Measurements from ENCODE around the gene TTL. TPM values are rescaled to one million over a fixed set of nuclear protein-coding genes. Genes with fewer than 3 reads are reported as not detected.
A peak's percentile ranks its signal among the peaks of the same experiment; 100 is the strongest.
"Not testable (repeated sequence)": the region's sequence is repeated elsewhere in the genome, so short reads cannot be mapped to it uniquely, and the experiment has no call there.

TTL gene
- total RNA-seq, 2 donors from 2014 or later: 61.1 to 89.6 TPM

DNA sequence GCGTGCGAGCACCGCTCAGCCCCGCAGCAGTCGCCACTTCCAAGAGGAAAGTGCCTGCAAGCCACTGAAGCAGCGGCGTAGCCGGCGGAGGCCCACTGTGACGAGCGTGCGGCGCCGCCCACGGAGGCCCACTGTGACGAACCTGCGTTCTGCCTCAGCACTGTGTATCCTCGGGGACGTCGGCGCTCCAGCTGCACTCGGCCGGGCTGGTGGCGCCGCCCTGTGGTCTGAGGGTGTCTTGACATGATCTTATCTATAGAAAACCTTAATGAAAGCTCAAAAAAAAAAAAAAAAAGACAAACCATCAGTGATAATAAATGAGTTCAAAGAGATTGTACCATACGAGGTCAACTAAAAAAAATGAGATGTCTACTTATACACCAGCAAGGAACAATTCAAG lies 48.5 kb upstream of the TTL start, which contains the start of gene RGPD8:
RGPD8 (minus strand) TSS at position 166 of the 400 bp plus-strand sequence. CDS start 192 bp downstream, outside the sequence.
- H3K9ac ChIP-seq (ENCODE audit: extremely low read depth, low read length, poor library complexity, severe bottlenecking); H3K27me3 Mint-ChIP-seq (ENCODE audit: insufficient read depth); H3K36me3 ChIP-seq (ENCODE audit: control insufficient read depth, insufficient read depth, low read length); H3K27me3 ChIP-seq (ENCODE audit: control insufficient read depth, insufficient read depth, low read length, poor library complexity, severe bottlenecking); H3K4me1 Mint-ChIP-seq; H3K9me3 ChIP-seq (ENCODE audit: control insufficient read depth, low read length); H3K36me3 Mint-ChIP-seq (ENCODE audit: low read depth); H3K9me3 Mint-ChIP-seq; H3K27ac ChIP-seq (ENCODE audit: low read depth, low read length); H3K27ac Mint-ChIP-seq; H3K4me1 ChIP-seq (ENCODE audit: control insufficient read depth, insufficient read depth, low read length): not testable (repeated sequence)
- DNase-seq: peak; percentile 94
- TF ChIP-seq, protein P1, sequence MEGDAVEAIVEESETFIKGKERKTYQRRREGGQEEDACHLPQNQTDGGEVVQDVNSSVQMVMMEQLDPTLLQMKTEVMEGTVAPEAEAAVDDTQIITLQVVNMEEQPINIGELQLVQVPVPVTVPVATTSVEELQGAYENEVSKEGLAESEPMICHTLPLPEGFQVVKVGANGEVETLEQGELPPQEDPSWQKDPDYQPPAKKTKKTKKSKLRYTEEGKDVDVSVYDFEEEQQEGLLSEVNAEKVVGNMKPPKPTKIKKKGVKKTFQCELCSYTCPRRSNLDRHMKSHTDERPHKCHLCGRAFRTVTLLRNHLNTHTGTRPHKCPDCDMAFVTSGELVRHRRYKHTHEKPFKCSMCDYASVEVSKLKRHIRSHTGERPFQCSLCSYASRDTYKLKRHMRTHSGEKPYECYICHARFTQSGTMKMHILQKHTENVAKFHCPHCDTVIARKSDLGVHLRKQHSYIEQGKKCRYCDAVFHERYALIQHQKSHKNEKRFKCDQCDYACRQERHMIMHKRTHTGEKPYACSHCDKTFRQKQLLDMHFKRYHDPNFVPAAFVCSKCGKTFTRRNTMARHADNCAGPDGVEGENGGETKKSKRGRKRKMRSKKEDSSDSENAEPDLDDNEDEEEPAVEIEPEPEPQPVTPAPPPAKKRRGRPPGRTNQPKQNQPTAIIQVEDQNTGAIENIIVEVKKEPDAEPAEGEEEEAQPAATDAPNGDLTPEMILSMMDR (conservative IDR thresholded peaks at IDR 0.05): peak; percentile 77
- WGBS, 2 experiments (ENCODE audit: insufficient coverage in 1 of 2, insufficient read length in 1 of 2): 0% methylated on average over 4 of the region's 26 CpGs; no CpG with 5 or more reads in 1 of the 2 experiments
- H3K4me3 ChIP-seq (ENCODE audit: low read length): peak within 1 kb of the TSS; percentile 66
- H3K4me3 Mint-ChIP-seq: peak within 1 kb of the TSS; percentile 48

DNA sequence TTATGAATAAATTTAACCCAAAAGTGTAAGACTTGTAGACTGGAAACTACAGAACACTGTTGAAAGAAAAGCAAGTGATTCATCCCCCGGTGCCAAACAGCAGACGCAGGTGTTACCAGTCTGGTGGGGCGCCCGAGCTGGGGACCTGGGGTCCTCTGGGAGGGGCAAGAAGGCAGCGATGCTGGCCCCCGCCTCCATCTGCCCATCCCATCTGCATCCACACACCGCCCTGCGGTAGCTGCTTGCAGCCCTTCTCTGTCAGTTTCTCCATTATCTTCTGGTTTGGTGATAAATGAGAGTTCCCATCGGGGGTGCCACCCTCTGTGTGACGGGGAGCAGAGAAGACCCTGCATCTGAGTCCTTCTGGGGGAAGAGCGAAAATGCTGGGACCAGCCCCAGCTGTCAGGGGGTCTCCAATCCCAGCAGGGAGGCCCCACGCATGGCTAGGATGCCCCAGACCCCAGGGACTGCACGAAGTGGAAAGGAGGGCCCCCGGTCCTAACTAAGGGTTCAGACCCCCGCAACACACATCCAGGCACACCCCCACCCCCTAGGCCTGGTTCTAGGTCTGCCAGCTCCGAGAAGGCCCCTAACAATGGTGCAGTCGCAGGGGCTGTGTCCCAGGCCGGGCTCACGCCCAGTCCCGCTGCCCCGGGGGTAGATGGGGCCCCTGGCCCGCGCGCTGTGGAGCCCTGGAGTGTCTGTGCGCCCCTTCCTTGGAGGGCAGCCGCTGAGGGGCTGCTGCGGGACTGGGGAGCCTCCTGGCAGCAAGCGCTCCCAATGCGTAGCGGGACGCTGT lies 47.8 kb upstream of the TTL start:
- peaks cover 4% of the 10 kb centered on the region for H3K36me3 Mint-ChIP-seq (ENCODE audit: low read depth)
- TF ChIP-seq, protein P1 (conservative IDR thresholded peaks at IDR 0.05): no peak
- no peak overlapping the region for H3K9ac ChIP-seq (ENCODE audit: extremely low read depth, low read length, poor library complexity, severe bottlenecking)

DNA sequence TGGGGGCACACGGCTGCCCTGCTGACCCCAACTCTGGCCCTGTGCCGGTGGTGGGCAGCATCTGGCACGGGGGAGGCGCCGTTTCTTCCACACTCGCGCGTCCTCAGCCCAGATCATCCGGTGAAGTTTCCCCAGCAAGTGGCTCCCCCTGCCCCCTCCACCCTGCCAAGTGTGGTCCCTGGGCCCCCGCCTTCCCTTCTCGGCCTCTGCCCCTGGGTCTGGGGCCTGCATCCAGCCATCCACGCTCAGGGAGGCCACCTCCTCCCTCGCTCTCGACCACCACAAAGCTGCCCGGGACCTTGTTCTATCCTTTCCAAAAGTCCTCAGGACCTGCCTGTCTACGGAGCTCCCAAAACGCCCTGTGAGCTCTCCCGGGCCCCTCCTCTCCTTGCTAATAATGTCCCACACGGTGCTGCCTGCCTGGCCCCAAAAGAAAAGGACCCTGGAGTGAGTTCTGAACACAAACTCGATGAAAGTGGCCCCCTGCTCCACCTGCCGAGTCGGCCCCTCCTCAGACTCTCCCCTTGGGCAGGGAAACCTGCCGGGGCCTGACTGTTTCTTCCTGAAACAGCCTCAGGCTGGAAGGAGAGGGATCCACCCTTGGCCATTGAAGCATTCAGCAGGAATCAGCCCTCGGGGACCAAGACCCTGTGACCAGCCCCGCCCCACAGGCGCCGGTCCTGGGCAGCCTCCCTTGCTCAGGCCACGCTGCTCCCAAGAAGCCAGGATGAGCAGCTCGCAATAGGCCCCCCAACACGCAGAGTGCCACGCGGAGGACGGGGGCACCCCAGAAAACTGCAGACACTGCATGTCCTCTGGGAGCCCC lies 46.9 kb upstream of the TTL start:
- H3K4me3 Mint-ChIP-seq; H3K4me1 Mint-ChIP-seq; H3K27me3 ChIP-seq (ENCODE audit: control insufficient read depth, insufficient read depth, low read length, poor library complexity, severe bottlenecking); H3K36me3 Mint-ChIP-seq (ENCODE audit: low read depth); H3K36me3 ChIP-seq (ENCODE audit: control insufficient read depth, insufficient read depth, low read length); H3K9me3 Mint-ChIP-seq; H3K4me3 ChIP-seq (ENCODE audit: low read length); H3K9ac ChIP-seq (ENCODE audit: extremely low read depth, low read length, poor library complexity, severe bottlenecking); H3K9me3 ChIP-seq (ENCODE audit: control insufficient read depth, low read length); H3K27ac ChIP-seq (ENCODE audit: low read depth, low read length); H3K4me1 ChIP-seq (ENCODE audit: control insufficient read depth, insufficient read depth, low read length); H3K27ac Mint-ChIP-seq: not testable (repeated sequence)
- peak; percentile 51 for DNase-seq
- peaks cover 11% of the 10 kb centered on the region for H3K27me3 Mint-ChIP-seq (ENCODE audit: insufficient read depth)
- WGBS, 2 experiments (ENCODE audit: insufficient coverage in 1 of 2, insufficient read length in 1 of 2): 90 to 91% methylated on average over 2 to 33 of the region's 33 CpGs

More for the DNA sequence above, 47.8 kb upstream of the TTL start:
- no peak overlapping the region for H3K4me3 ChIP-seq (ENCODE audit: low read length)
- Mint-ChIP-seq H3K27me3 (ENCODE audit: insufficient read depth) (peaks cover 5% of the 10 kb centered on the region), H3K4me3 (peak overlapping the region; percentile 48), H3K4me1 (no peaks in the 10 kb centered on the region), H3K27ac (no peak overlapping the region), H3K9me3 (no peaks in the 10 kb centered on the region)
- no peaks in the 10 kb centered on the region for H3K4me1 ChIP-seq (ENCODE audit: control insufficient read depth, insufficient read depth, low read length)
- WGBS, 2 experiments (ENCODE audit: insufficient coverage in 1 of 2, insufficient read length in 1 of 2): 80 to 88% methylated on average over 9 to 31 of the region's 31 CpGs
- no peaks in the 10 kb centered on the region for H3K36me3 ChIP-seq (ENCODE audit: control insufficient read depth, insufficient read depth, low read length)
- H3K27me3 ChIP-seq (ENCODE audit: control insufficient read depth, insufficient read depth, low read length, poor library complexity, severe bottlenecking): no peaks in the 10 kb centered on the region
- H3K9me3 ChIP-seq (ENCODE audit: control insufficient read depth, low read length): no peaks in the 10 kb centered on the region
- DNase-seq: peak; percentile 53
- H3K27ac ChIP-seq (ENCODE audit: low read depth, low read length): no peak overlapping the region

DNA sequence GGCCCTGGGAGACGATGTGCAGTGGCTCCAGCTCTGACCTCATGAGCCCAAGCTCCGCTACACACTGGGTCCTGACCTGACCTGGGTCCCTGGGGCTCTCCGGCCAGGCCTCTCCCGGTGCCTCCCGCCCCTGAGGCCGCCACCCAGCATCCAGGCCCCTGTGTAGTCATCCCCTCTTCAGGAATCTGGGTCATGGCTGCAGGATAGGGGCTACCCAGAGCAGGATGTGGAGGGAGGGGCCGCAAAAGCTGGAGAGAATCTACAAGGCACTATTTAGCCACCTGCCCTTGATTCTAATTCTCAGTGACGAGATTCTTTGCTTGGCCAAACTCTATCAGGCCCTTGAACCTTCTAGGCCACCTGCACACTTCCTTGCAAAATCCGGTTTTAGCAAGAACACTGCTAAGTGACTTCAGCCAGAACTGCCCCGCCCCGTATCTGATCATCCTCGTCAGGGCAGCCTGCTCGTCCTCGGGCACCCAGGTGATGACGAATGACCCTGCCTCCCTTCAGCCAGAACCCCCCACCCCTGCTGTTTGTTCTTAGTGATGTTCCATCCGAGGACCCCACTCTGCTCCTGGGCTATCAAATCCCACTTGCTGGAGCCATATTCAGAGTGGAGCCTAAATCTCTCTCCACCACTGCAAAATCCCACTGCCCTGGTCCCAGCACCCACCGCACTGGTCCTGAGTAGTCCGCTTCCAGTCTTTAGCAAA lies 46.1 kb upstream of the TTL start:
- not testable (repeated sequence) for H3K9me3 Mint-ChIP-seq; H3K9ac ChIP-seq (ENCODE audit: extremely low read depth, low read length, poor library complexity, severe bottlenecking); H3K27me3 ChIP-seq (ENCODE audit: control insufficient read depth, insufficient read depth, low read length, poor library complexity, severe bottlenecking); H3K4me3 Mint-ChIP-seq; H3K4me1 Mint-ChIP-seq; H3K36me3 Mint-ChIP-seq (ENCODE audit: low read depth); H3K27ac Mint-ChIP-seq; H3K9me3 ChIP-seq (ENCODE audit: control insufficient read depth, low read length); H3K36me3 ChIP-seq (ENCODE audit: control insufficient read depth, insufficient read depth, low read length); DNase-seq; H3K4me1 ChIP-seq (ENCODE audit: control insufficient read depth, insufficient read depth, low read length); H3K27ac ChIP-seq (ENCODE audit: low read depth, low read length); H3K4me3 ChIP-seq (ENCODE audit: low read length)
- WGBS, 2 experiments (ENCODE audit: insufficient coverage in 1 of 2, insufficient read length in 1 of 2): 93 to 95% methylated on average over 7 to 17 of the region's 18 CpGs
- H3K27me3 Mint-ChIP-seq (ENCODE audit: insufficient read depth): peaks cover 13% of the 10 kb centered on the region

DNA sequence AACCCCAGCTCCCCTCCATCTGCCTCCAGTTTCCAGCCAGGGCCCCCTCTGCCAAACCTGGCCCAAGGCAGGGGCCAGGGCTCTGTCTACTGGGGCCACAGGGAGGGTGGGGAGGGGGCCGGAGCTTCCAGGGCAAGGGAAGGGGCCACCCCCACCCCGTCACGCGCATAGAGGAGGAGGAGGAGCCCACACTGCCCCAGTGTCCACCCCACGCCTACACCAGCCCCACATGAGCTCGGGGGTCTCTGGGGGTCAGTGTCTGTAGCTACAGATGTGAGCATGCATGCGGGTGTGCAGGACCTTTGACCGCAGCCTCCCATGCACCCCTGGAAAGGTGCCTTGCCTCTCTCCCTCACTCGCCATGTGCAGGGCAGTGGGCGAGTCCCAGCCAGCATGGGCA lies 45.0 kb upstream of the TTL start:
- not testable (repeated sequence) for H3K9me3 ChIP-seq (ENCODE audit: control insufficient read depth, low read length); H3K4me3 Mint-ChIP-seq; H3K27ac Mint-ChIP-seq; H3K27me3 ChIP-seq (ENCODE audit: control insufficient read depth, insufficient read depth, low read length, poor library complexity, severe bottlenecking); H3K27ac ChIP-seq (ENCODE audit: low read depth, low read length); H3K4me1 ChIP-seq (ENCODE audit: control insufficient read depth, insufficient read depth, low read length); H3K9me3 Mint-ChIP-seq; H3K9ac ChIP-seq (ENCODE audit: extremely low read depth, low read length, poor library complexity, severe bottlenecking); DNase-seq; H3K36me3 Mint-ChIP-seq (ENCODE audit: low read depth); H3K4me1 Mint-ChIP-seq; H3K4me3 ChIP-seq (ENCODE audit: low read length); H3K36me3 ChIP-seq (ENCODE audit: control insufficient read depth, insufficient read depth, low read length)
- 92% methylated on average over 10 of the region's 10 CpGs; no CpG with 5 or more reads in 1 of the 2 experiments for WGBS, 2 experiments (ENCODE audit: insufficient coverage in 1 of 2, insufficient read length in 1 of 2)
- H3K27me3 Mint-ChIP-seq (ENCODE audit: insufficient read depth): peaks cover 13% of the 10 kb centered on the region

Data from endodermal cell (in vitro differentiated cells).